Measurements from ENCODE around the gene LONP2.
"Not testable (repeated sequence)": the region's sequence is repeated elsewhere in the genome, so short reads cannot be mapped to it uniquely, and the experiment has no call there.

LONP2 gene

GRCh38 chr16:48235058-48235555 is 9.0 kb upstream of the LONP2 start:
- no peak overlapping the region for H3K4me3 ChIP-seq (ENCODE audit: control insufficient read depth, low read depth, low read length)
- DNase-seq (ENCODE audit: low read depth) = no peak
- TF ChIP-seq CTCF (IDR thresholded peaks at IDR 0.05; ENCODE audit: control insufficient read depth, insufficient read depth, low read depth, low read length, missing control alignments) = no peak

GRCh38 chr16:48235556-48236136 is 8.5 kb upstream of the LONP2 start:
- DNase-seq (ENCODE audit: low read depth) = no peak
- H3K4me3 ChIP-seq (ENCODE audit: control insufficient read depth, low read depth, low read length) = no peak overlapping the region
- no peak for TF ChIP-seq CTCF (IDR thresholded peaks at IDR 0.05; ENCODE audit: control insufficient read depth, insufficient read depth, low read depth, low read length, missing control alignments)

GRCh38 chr16:48236286-48236685 is 7.8 kb upstream of the LONP2 start:
- H3K4me3 ChIP-seq (ENCODE audit: control insufficient read depth, low read depth, low read length) = no peak overlapping the region
- TF ChIP-seq CTCF (IDR thresholded peaks at IDR 0.05; ENCODE audit: control insufficient read depth, insufficient read depth, low read depth, low read length, missing control alignments) = no peak
- no peak for DNase-seq (ENCODE audit: low read depth)

GRCh38 chr16:48240147-48240546 is 4.0 kb upstream of the LONP2 start:
- not testable (repeated sequence) for DNase-seq (ENCODE audit: low read depth); H3K4me3 ChIP-seq (ENCODE audit: control insufficient read depth, low read depth, low read length)

GRCh38 chr16:48244863-48245195 is 729 bp downstream of the LONP2 start:
- DNase-seq (ENCODE audit: low read depth) = no peak
- H3K4me3 ChIP-seq (ENCODE audit: control insufficient read depth, low read depth, low read length) = peak overlapping the region; percentile 87
- no peak for TF ChIP-seq CTCF (IDR thresholded peaks at IDR 0.05; ENCODE audit: control insufficient read depth, insufficient read depth, low read depth, low read length, missing control alignments)

DNA sequence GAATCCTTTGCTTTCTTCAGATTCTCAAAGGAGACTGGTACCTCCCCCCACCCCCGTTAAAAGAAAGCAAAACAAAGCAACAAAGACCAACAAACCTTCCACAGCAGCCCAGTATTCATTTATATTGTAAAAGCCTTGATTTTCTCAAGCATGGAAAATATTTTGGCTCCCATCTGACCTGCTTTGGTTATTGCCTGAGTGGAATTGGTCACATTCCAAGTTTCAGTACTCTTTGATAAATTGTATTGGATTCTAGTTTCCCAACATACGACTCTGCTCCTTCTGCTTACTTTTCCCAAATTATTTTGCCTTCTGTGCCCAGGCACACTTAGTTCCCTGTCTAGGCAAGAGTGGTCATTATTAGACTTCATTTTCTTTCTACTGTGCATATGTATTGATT is 2.0 kb downstream of the LONP2 start:
- no peak for DNase-seq (ENCODE audit: low read depth)
- TF ChIP-seq CTCF (IDR thresholded peaks at IDR 0.05; ENCODE audit: control insufficient read depth, insufficient read depth, low read depth, low read length, missing control alignments) = no peak
- no peak overlapping the region for H3K4me3 ChIP-seq (ENCODE audit: control insufficient read depth, low read depth, low read length)

GRCh38 chr16:48247311-48247710 is 3.2 kb downstream of the LONP2 start, which contains the start of gene ABCC11:
ABCC11 (minus strand) TSS chr16:48247539; CDS start chr16:48231921, 15,618 bp downstream.
- H3K4me3 ChIP-seq (ENCODE audit: control insufficient read depth, low read depth, low read length) = no peak within 1 kb of the TSS
- DNase-seq (ENCODE audit: low read depth) = no peak
- no peak for TF ChIP-seq CTCF (IDR thresholded peaks at IDR 0.05; ENCODE audit: control insufficient read depth, insufficient read depth, low read depth, low read length, missing control alignments)

All from AG09309 (cell line).